HCT116 (cell line): ENCODE measurements around the gene FHOD3. TPM values are rescaled to one million over a fixed set of nuclear protein-coding genes. Genes with fewer than 3 reads are reported as not detected.

Source experiments
- ATAC-seq: fragments of 200-7000 bp; cut with Tn5 transposase; 2 replicates; pipeline ENCODE4 v1.9.1; 2020; ENCODE audit warnings: mild to moderate bottlenecking, moderate library complexity
- BruUV-seq: library from RNA; stranded (reverse); fragments of 400-500 nt; replicated peaks from 2 replicates; lab custom pipeline; 2021; lab: Mats Ljungman, UMichigan
- CTCF ChIA-PET: fragments of 300-600 bp; sonication (Branson Sonifier 250); formaldehyde crosslinking; loops from one replicate; lab custom pipeline; 2021; ENCODE audit warnings: antibody characterized with exemption; lab: Charles Lee
- POLR2A ChIA-PET: fragments of 300-600, 350-600 bp; sonication (Branson Sonifier 250); formaldehyde crosslinking; loops from one replicate; lab custom pipeline; 2021; ENCODE audit warnings: antibody characterized with exemption; lab: Charles Lee
- RAD21 ChIA-PET, 2 experiments: fragments of 300-600 bp; sonication (Branson Sonifier 250); formaldehyde crosslinking; loops; one replicate each; lab custom pipeline; 2023; ENCODE audit warnings: low total read pairs in 2 of 2; ENCODE audit not compliant: uncharacterized antibody in 2 of 2, unreplicated experiment in 2 of 2, low non-redundant PET in 1 of 2; lab: Charles Lee
- DNase-seq: peaks from one replicate; pipeline ENCODE4 v3.0.0-alpha.2; 2010; ENCODE audit warnings: low read depth, low spot score
- H2AFZ ChIP-seq: fragments of 200-600 bp; shearing (Covaris generic), sonication (generic); 2 replicates; pipeline ENCODE4 v1.6.1; 2017; ENCODE audit warnings: low read depth, mixed run types, mixed read lengths, antibody characterized with exemption, low read length; ENCODE audit not compliant: poor library complexity, severe bottlenecking
- H3K27ac ChIP-seq: 2 replicates; pipeline ENCODE4 v1.5.1; 2012; ENCODE audit warnings: low read depth, low read length
- H3K27me3 ChIP-seq: fragments of 200-600 bp; sonication (generic); 2 replicates; pipeline ENCODE4 v1.6.1; 2016; ENCODE audit warnings: mixed run types, low read length, mixed read lengths; ENCODE audit not compliant: insufficient read depth
- H3K36me3 ChIP-seq, 2 experiments: fragments of 200-500 bp in 1 of 2; fragments of 200-600 bp in 1 of 2; sonication (Bioruptor generic) in 1 of 2; sonication (generic) in 1 of 2; 2 replicates each; pipeline versions ENCODE4 v1.5.1 to v1.6.1; 2014 to 2016; ENCODE audit warnings: low read length in 2 of 2, inconsistent platforms in 1 of 2, mixed read lengths in 1 of 2, mixed run types in 1 of 2; ENCODE audit not compliant: insufficient read depth in 2 of 2, control insufficient read depth in 1 of 2
- H3K4me1 ChIP-seq, 2 experiments: fragments of 200-600 bp in 1 of 2; sonication (generic) in 1 of 2; 2 replicates each; pipeline versions ENCODE4 v1.5.1 to v1.6.1; 2012 to 2017; ENCODE audit warnings: low read length in 2 of 2, inconsistent platforms in 1 of 2, mild to moderate bottlenecking in 1 of 2, mixed read lengths in 1 of 2, mixed run types in 1 of 2, moderate library complexity in 1 of 2; ENCODE audit not compliant: insufficient read depth in 2 of 2, control insufficient read depth in 1 of 2
- H3K4me2 ChIP-seq: fragments of 200-600 bp; sonication (generic); 2 replicates; pipeline ENCODE4 v1.6.1; 2017; ENCODE audit warnings: mixed run types, low read length, mixed read lengths
- H3K4me3 ChIP-seq, 2 experiments: fragments of 200-600 bp in 1 of 2; sonication (generic) in 1 of 2; replicated peaks in 1 of 2; 2 replicates each; pipeline ENCODE4 v1.5.1; 2011 to 2016; ENCODE audit warnings: low read length in 2 of 2, control low read depth in 1 of 2, low read depth in 1 of 2, mild to moderate bottlenecking in 1 of 2, mixed read lengths in 1 of 2, mixed run types in 1 of 2
- H3K79me2 ChIP-seq: fragments of 200-600 bp; sonication (generic); 2 replicates; pipeline ENCODE4 v1.6.1; 2017; ENCODE audit warnings: mild to moderate bottlenecking, mixed run types, low read length, moderate library complexity, mixed read lengths; ENCODE audit not compliant: insufficient read depth
- H3K9ac ChIP-seq: fragments of 200-600 bp; sonication (generic); 2 replicates; pipeline ENCODE4 v1.6.1; 2016; ENCODE audit warnings: low read length, mixed read lengths
- H3K9me2 ChIP-seq: fragments of 200-600 bp; sonication (generic), shearing (Covaris generic); 2 replicates; pipeline ENCODE4 v1.6.1; 2017; ENCODE audit warnings: mixed run types, mild to moderate bottlenecking, moderate library complexity; ENCODE audit not compliant: insufficient read depth
- H3K9me3 ChIP-seq, 2 experiments: fragments of 200-500 bp in 1 of 2; fragments of 200-600 bp in 1 of 2; sonication (Bioruptor generic) in 1 of 2; sonication (generic) in 1 of 2; 2 replicates each; pipeline ENCODE4 v1.6.1; 2014 to 2017; ENCODE audit warnings: low read length in 2 of 2, mixed read lengths in 2 of 2, inconsistent platforms in 1 of 2, low read depth in 1 of 2, mild to moderate bottlenecking in 1 of 2, mixed run types in 1 of 2, moderate library complexity in 1 of 2; ENCODE audit not compliant: control insufficient read depth in 1 of 2, insufficient read depth in 1 of 2
- H4K20me1 ChIP-seq: fragments of 200-600 bp; sonication (generic), shearing (Covaris generic); 2 replicates; pipeline ENCODE4 v1.6.1; 2017; ENCODE audit warnings: mixed run types, mild to moderate bottlenecking, moderate library complexity; ENCODE audit not compliant: insufficient read depth
- ELF1 ChIP-seq: IDR thresholded peaks from 2 replicates; pipeline ENCODE4 v1.6.1; 2012; ENCODE audit warnings: low read depth, borderline replicate concordance
- EZH2 ChIP-seq: fragments of 200-600 bp; sonication (generic); IDR thresholded peaks from 2 replicates; pipeline ENCODE4 v1.6.1; 2017; ENCODE audit warnings: antibody characterized with exemption, mixed run types
- FOSL1 ChIP-seq: IDR thresholded peaks from 2 replicates; pipeline ENCODE4 v1.6.1; 2012; ENCODE audit warnings: low read depth
- JUND ChIP-seq: IDR thresholded peaks from 2 replicates; pipeline ENCODE4 v1.6.1; 2012
- SRF ChIP-seq: IDR thresholded peaks from 2 replicates; pipeline ENCODE4 v1.6.1; 2012; ENCODE audit warnings: low read depth
- ZFX ChIP-seq: fragments of 450-650 bp; IDR thresholded peaks from 2 replicates; pipeline ENCODE4 v1.6.1; 2017
- ZNF274 ChIP-seq: fragments of 200-500 bp; sonication (Bioruptor generic); IDR thresholded peaks from 2 replicates; pipeline ENCODE4 v1.6.1; 2014; ENCODE audit warnings: mild to moderate bottlenecking, low read depth, low read length, inconsistent platforms
- intact Hi-C: fragments of 100-400 bp; cut with micrococcal nuclease; formaldehyde crosslinking; loops from 2 replicates; pipeline ENCODE4 v1.10.0; 2022
- total RNA-seq: library from RNA; stranded (reverse); gene quantifications from one replicate; pipeline ENCODE4 v1.2.1, GENCODE V29; 2021; ENCODE audit not compliant: unreplicated experiment
- TF ChIP-seq, protein P1 (sequence below): IDR thresholded peaks from 2 replicates; pipeline ENCODE4 v1.6.1; 2012
- TF ChIP-seq, protein P2 (sequence below): IDR thresholded peaks from 2 replicates; pipeline ENCODE4 v1.6.1; 2012; ENCODE audit warnings: low read depth

The FHOD3 gene
- total RNA-seq, 1 experiment from 2014 or later = 4.0 TPM

DNA sequence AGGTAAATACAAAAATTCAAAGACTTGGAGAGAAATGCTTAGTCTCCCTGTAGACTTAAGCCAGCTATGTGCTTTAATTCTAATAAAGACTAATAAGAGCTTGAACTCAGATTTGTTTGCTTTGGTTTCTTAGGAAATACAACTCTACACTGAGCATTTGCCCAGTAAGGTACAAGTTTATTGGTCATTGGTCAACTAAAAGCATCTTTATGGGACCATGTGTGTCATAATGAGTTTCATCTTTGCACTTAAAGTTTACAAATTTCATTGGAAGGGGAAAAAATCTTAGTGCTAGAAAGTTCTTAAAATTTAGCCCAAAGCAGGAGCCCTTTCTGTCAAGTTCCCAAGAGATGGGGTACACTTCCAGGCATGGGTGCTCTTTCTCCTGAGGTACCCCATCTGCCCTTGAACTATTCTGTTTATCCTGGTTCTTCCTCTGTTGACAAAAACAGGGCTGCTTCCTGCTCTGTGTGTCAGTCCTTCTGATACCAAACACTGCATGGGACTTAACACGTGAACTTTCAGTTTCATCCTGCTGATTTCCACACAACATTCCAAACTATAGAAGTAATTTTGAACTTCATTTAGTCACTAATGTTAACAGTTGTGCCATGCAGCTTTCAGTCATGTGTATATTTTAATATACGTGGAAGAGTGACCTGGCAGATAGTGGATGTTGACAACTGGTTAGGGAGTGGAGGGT is 331.1 kb downstream of the FHOD3 start:
- Histone ChIP-seq H3K79me2 (no peaks in the 10 kb centered on the region), H4K20me1 (no peaks in the 10 kb centered on the region), H3K9ac (no peak overlapping the region), H2AFZ (no peak overlapping the region), H3K4me2 (no peak overlapping the region), H3K9me2 (no peaks in the 10 kb centered on the region), H3K9me3 (no peaks in the 10 kb centered on the region)
- POLR2A ChIA-PET = no interaction called here
- DNase-seq (no peak), ATAC-seq (no peak)
- BruUV-seq = no TSS peak
- intact Hi-C loops = no loop called here
- CTCF ChIA-PET = no interaction called here
- TF ChIP-seq SRF (no peak), ZFX (no peak), FOSL1 (no peak), ZNF274 (no peak), JUND (no peak), ELF1 (no peak), EZH2 (no peak)
- TF ChIP-seq, protein P1, sequence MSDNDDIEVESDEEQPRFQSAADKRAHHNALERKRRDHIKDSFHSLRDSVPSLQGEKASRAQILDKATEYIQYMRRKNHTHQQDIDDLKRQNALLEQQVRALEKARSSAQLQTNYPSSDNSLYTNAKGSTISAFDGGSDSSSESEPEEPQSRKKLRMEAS = no peak
- TF ChIP-seq, protein P2, sequence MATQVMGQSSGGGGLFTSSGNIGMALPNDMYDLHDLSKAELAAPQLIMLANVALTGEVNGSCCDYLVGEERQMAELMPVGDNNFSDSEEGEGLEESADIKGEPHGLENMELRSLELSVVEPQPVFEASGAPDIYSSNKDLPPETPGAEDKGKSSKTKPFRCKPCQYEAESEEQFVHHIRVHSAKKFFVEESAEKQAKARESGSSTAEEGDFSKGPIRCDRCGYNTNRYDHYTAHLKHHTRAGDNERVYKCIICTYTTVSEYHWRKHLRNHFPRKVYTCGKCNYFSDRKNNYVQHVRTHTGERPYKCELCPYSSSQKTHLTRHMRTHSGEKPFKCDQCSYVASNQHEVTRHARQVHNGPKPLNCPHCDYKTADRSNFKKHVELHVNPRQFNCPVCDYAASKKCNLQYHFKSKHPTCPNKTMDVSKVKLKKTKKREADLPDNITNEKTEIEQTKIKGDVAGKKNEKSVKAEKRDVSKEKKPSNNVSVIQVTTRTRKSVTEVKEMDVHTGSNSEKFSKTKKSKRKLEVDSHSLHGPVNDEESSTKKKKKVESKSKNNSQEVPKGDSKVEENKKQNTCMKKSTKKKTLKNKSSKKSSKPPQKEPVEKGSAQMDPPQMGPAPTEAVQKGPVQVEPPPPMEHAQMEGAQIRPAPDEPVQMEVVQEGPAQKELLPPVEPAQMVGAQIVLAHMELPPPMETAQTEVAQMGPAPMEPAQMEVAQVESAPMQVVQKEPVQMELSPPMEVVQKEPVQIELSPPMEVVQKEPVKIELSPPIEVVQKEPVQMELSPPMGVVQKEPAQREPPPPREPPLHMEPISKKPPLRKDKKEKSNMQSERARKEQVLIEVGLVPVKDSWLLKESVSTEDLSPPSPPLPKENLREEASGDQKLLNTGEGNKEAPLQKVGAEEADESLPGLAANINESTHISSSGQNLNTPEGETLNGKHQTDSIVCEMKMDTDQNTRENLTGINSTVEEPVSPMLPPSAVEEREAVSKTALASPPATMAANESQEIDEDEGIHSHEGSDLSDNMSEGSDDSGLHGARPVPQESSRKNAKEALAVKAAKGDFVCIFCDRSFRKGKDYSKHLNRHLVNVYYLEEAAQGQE = no peak
- TF ChIP-seq, all 23 proteins: peak for 0
- RAD21 ChIA-PET = no interaction called here
- no peaks in the 10 kb centered on the region for H3K4me1 ChIP-seq
- H3K36me3 ChIP-seq = no peaks in the 10 kb centered on the region
- no peak overlapping the region for H3K27ac ChIP-seq
- H3K4me3 ChIP-seq = no peak overlapping the region
- no peaks in the 10 kb centered on the region for H3K27me3 ChIP-seq
